RWPE2 (cell line): Measurements from ENCODE around the gene TPCN2.

ENCODE experiments used
- ATAC-seq: fragments of 200-7000 bp; cut with Tn5 transposase; 3 replicates; pipeline ENCODE4 v1.9.1; 2021; ENCODE audit warnings: low read depth
- DNase-seq: peaks from one replicate; pipeline ENCODE4 v3.0.0-alpha.2; 2020; ENCODE audit warnings: low spot score
- H3K27ac ChIP-seq: fragments of 450-650 bp; 2 replicates; pipeline ENCODE4 v1.5.1; 2017; ENCODE audit warnings: mild to moderate bottlenecking; ENCODE audit not compliant: poor library complexity, severe bottlenecking
- H3K27me3 ChIP-seq: fragments of 250-450 bp; sonication (Bioruptor Pico); 2 replicates; pipeline ENCODE4 v1.5.1; 2021; ENCODE audit warnings: mild to moderate bottlenecking, moderate library complexity; ENCODE audit not compliant: insufficient read depth, poor library complexity, severe bottlenecking
- H3K36me3 ChIP-seq: fragments of 250-450 bp; sonication (Bioruptor Pico); 2 replicates; pipeline ENCODE4 v1.5.1; 2020; ENCODE audit warnings: low read depth, mild to moderate bottlenecking, moderate library complexity
- H3K4me1 ChIP-seq: fragments of 250-450 bp; sonication (Bioruptor Pico); 2 replicates; pipeline ENCODE4 v1.5.1; 2021; ENCODE audit warnings: mild to moderate bottlenecking, moderate library complexity; ENCODE audit not compliant: insufficient read depth, poor library complexity, severe bottlenecking
- H3K4me3 ChIP-seq: fragments of 250-450 bp; sonication (Bioruptor Pico); 2 replicates; pipeline ENCODE4 v1.5.1; 2021; ENCODE audit warnings: mild to moderate bottlenecking, moderate library complexity; ENCODE audit not compliant: severe bottlenecking
- H3K9me3 ChIP-seq: fragments of 250-450 bp; sonication (Bioruptor Pico); 2 replicates; pipeline ENCODE4 v1.5.1; 2021; ENCODE audit warnings: mild to moderate bottlenecking, moderate library complexity; ENCODE audit not compliant: severe bottlenecking
- CTCF ChIP-seq: fragments of 450-650 bp; IDR thresholded peaks from one replicate; pipeline ENCODE4 v1.5.1; 2017; ENCODE audit warnings: mild to moderate bottlenecking, moderate library complexity; ENCODE audit not compliant: poor library complexity, severe bottlenecking

TPCN2 gene

DNA sequence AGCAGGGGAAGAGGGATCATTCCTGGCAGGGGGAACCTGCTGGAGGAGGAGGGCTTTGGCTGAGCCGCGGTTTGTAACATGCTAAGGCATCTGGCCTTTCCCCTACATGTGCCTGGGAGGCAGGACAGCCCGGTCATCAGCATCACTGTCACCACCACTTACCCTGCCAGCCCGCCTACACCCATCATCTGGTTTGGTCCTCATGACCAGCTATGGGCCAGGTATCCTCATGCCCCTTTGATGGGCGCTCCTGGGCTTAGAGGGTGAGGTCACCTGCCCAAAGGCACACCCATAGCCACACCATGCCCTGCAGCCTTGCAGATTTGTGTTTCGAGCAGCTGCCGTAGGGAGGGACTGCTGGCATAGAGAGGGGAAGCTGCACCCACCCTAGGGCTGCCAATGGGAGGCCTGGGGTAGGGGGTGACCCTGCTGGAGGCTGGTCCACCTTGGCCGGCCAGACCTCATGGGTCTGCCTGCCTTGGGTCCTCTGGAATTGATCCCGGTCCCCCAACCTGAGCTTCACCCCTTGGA, 38.3 kb upstream of the TPCN2 start:
- no peak for DNase-seq
- Histone ChIP-seq H3K27ac (peak overlapping the region; percentile 54), H3K27me3 (no peaks in the 10 kb centered on the region), H3K36me3 (no peaks in the 10 kb centered on the region), H3K4me3 (no peak overlapping the region), H3K4me1 (peaks cover 29% of the 10 kb centered on the region), H3K9me3 (no peaks in the 10 kb centered on the region)
- no peak for ATAC-seq
- TF ChIP-seq CTCF = no peak

DNA sequence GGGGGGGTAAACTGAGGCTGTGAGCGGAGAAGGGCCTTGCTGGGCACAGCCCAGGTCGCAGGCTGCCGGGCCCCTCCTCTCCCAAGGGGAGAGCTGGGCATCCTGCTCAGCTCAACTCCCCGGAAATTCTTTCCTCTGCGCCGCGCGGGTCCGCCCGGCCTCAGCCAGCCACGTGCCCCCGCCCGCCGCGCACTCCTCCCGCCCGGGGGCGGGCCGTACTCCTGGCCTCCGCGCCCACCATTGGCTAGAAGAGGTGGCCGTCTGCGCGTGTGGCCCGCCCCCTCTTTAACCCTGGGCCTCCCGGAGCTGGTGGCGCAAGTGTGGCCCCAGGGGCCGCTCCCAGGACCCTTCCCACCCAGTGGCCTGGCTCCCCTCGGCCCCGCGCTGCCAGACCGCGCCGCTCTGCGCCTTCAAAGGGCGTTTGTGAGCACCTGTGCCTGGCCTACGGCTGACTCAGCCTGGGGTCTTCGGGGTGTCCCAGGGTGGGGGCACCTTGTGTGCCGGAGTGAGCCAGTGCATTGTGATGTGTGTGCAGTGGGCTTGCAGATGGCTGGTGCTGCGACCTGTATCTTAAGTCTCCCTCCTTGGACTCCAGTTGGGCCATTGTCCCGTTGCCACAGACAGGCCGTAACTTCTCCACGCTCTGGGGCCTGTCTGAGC, 37.6 kb upstream of the TPCN2 start:
- Histone ChIP-seq H3K4me1 (peaks cover 29% of the 10 kb centered on the region), H3K27ac (peak overlapping the region; percentile 54), H3K36me3 (no peaks in the 10 kb centered on the region), H3K27me3 (no peaks in the 10 kb centered on the region), H3K9me3 (no peaks in the 10 kb centered on the region), H3K4me3 (no peak overlapping the region)
- ATAC-seq (peak; percentile 51), DNase-seq (no peak)
- TF ChIP-seq CTCF = no peak

GRCh38 chr11:69011624-69012091, 37.1 kb upstream of the TPCN2 start:
- H3K36me3 ChIP-seq = no peaks in the 10 kb centered on the region
- H3K4me1 ChIP-seq = peaks cover 29% of the 10 kb centered on the region
- H3K9me3 ChIP-seq = no peaks in the 10 kb centered on the region
- ATAC-seq = no peak
- no peak for TF ChIP-seq CTCF
- no peak for DNase-seq
- H3K4me3 ChIP-seq = no peak overlapping the region
- no peak overlapping the region for H3K27ac ChIP-seq
- H3K27me3 ChIP-seq = no peaks in the 10 kb centered on the region

DNA sequence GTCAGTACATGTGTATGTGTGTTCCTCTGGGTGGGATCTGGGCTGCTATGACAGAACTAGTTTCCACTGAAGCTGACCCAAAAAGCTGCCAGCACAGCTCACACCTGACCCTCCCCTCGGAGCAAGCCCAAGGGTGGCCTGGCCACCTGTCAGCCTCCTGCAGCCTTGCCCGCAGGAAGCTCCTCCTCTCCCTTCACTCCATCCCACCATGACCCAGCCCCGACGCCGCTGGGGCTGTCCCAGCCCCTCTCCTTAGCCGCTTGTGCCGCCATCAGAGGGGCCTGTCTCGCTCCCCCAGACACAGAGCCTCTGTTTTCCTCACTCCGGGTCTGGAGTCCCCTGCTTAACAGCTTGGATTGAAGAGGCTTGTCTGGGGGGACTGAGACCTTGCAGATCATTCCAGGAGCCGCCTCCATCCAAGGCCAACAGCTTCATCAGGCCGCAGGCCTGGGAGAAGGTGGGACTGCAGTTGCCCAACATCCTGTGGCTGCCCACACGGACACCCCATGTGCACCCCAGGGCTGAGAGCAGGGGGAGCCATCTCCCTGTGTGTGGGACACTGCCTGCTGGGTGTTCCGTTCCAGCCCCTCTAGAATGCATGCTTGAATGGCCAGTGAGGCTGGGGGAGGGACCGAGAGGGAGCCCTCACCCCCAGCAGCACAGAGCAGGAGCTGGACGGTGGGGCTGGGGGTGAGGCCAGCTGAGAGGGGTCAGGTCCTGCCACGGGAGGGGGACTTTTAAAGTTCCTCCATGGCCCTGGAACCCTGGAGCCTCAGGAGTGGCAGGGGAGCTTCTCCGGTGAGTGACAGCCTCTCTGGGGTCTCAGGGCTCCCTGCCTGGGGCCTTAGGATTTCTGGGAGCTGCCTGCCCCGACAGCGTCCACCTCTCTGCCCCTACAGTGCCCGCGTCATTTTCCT, 36.4 kb upstream of the TPCN2 start:
- peaks cover 29% of the 10 kb centered on the region for H3K4me1 ChIP-seq
- DNase-seq (no peak), ATAC-seq (no peak)
- no peak overlapping the region for H3K27ac ChIP-seq
- no peaks in the 10 kb centered on the region for H3K27me3 ChIP-seq
- H3K36me3 ChIP-seq = no peaks in the 10 kb centered on the region
- no peak overlapping the region for H3K4me3 ChIP-seq
- H3K9me3 ChIP-seq = no peaks in the 10 kb centered on the region
- TF ChIP-seq CTCF = no peak
